Colon (tissue), 2 donors: ENCODE measurements around the gene CPLX3.

Experiments used
- FAIRE-seq: peaks from 2 replicates; lab custom pipeline; 2012; peaks lifted over from hg19 to GRCh38; lab: Jason Lieb, UNC
- donor health status: control.
- donor health status: control.

The CPLX3 gene

GRCh38 chr15:74829991-74830390 lies 3.6 kb downstream of the CPLX3 start:
- FAIRE-seq: no peak

GRCh38 chr15:74830868-74831267 lies 4.4 kb downstream of the CPLX3 start:
- FAIRE-seq: no peak

GRCh38 chr15:74831813-74832495 lies 5.5 kb downstream of the CPLX3 start:
- FAIRE-seq: no peak

- no peak for FAIRE-seq
Observed at GRCh38 chr15:74832826-74833225, 6.4 kb downstream of the CPLX3 start.

- FAIRE-seq: no peak
Observed at GRCh38 chr15:74833376-74834107, 7.1 kb downstream of the CPLX3 start.

GRCh38 chr15:74835312-74835823 lies 8.9 kb downstream of the CPLX3 start:
- no peak for FAIRE-seq

- FAIRE-seq: no peak
Observed at GRCh38 chr15:74836846-74837245, 10.4 kb downstream of the CPLX3 start.

GRCh38 chr15:74837482-74838136 lies 11.2 kb downstream of the CPLX3 start:
- FAIRE-seq: no peak

- FAIRE-seq: no peak
Observed at GRCh38 chr15:74838137-74838516, 11.7 kb downstream of the CPLX3 start.

GRCh38 chr15:74838746-74839525 lies 12.5 kb downstream of the CPLX3 start:
- no peak for FAIRE-seq

- FAIRE-seq: no peak
Observed at GRCh38 chr15:74839526-74840395, 13.3 kb downstream of the CPLX3 start.

- no peak for FAIRE-seq
Observed at GRCh38 chr15:74840851-74841775, 14.7 kb downstream of the CPLX3 start.

GRCh38 chr15:74841891-74842373 lies 15.5 kb downstream of the CPLX3 start:
- no peak for FAIRE-seq

- FAIRE-seq: no peak
Observed at GRCh38 chr15:74842581-74843444, 16.4 kb downstream of the CPLX3 start, which contains the start of gene ULK3. ULK3 (minus strand) TSS chr15:74843156; CDS start chr15:74843105, 51 bp downstream.

- no peak for FAIRE-seq
Observed at GRCh38 chr15:74843445-74843828, 17.0 kb downstream of the CPLX3 start.

GRCh38 chr15:74843891-74844299 lies 17.5 kb downstream of the CPLX3 start:
- FAIRE-seq: no peak

GRCh38 chr15:74844319-74845207 lies 18.1 kb downstream of the CPLX3 start:
- no peak for FAIRE-seq

GRCh38 chr15:74845208-74845568 lies 18.8 kb downstream of the CPLX3 start:
- no peak for FAIRE-seq
